Measurements from ENCODE around the gene MYL10.
"Not testable (repeated sequence)": the region's sequence is repeated elsewhere in the genome, so short reads cannot be mapped to it uniquely, and the experiment has no call there.

Gene MYL10

GRCh38 chr7:101651112-101651511 lies 22.0 kb upstream of the MYL10 start:
- DNase-seq (ENCODE audit: low read depth): no peak

GRCh38 chr7:101650579-101651081 lies 21.5 kb upstream of the MYL10 start:
- DNase-seq (ENCODE audit: low read depth): no peak

- not testable (repeated sequence) for DNase-seq (ENCODE audit: low read depth)
Observed at GRCh38 chr7:101647876-101648275, 18.8 kb upstream of the MYL10 start.

GRCh38 chr7:101645951-101646350 lies 16.9 kb upstream of the MYL10 start:
- DNase-seq (ENCODE audit: low read depth): no peak

GRCh38 chr7:101644879-101645278 lies 15.8 kb upstream of the MYL10 start:
- DNase-seq (ENCODE audit: low read depth): no peak

GRCh38 chr7:101639127-101639526 lies 10.0 kb upstream of the MYL10 start:
- not testable (repeated sequence) for DNase-seq (ENCODE audit: low read depth)

- no peak for DNase-seq (ENCODE audit: low read depth)
Observed at GRCh38 chr7:101636822-101637623, 7.9 kb upstream of the MYL10 start.

GRCh38 chr7:101635484-101635883 lies 6.4 kb upstream of the MYL10 start:
- DNase-seq (ENCODE audit: low read depth): no peak

- no peak for DNase-seq (ENCODE audit: low read depth)
Observed at GRCh38 chr7:101634196-101634717, 5.2 kb upstream of the MYL10 start.

GRCh38 chr7:101633511-101633910 lies 4.4 kb upstream of the MYL10 start:
- DNase-seq (ENCODE audit: low read depth): no peak

GRCh38 chr7:101632641-101633040 lies 3.5 kb upstream of the MYL10 start:
- no peak for DNase-seq (ENCODE audit: low read depth)

- DNase-seq (ENCODE audit: low read depth): no peak
Observed at GRCh38 chr7:101631224-101631714, 2.2 kb upstream of the MYL10 start.

- DNase-seq (ENCODE audit: low read depth): no peak
Observed at GRCh38 chr7:101630591-101630990, 1.5 kb upstream of the MYL10 start.

- DNase-seq (ENCODE audit: low read depth): no peak
Observed at GRCh38 chr7:101628522-101628921, 574 bp downstream of the MYL10 start.

GRCh38 chr7:101626758-101627157 lies 2.3 kb downstream of the MYL10 start:
- no peak for DNase-seq (ENCODE audit: low read depth)

GRCh38 chr7:101626069-101626671 lies 2.9 kb downstream of the MYL10 start:
- no peak for DNase-seq (ENCODE audit: low read depth)

- DNase-seq (ENCODE audit: low read depth): no peak
Observed at GRCh38 chr7:101625031-101625791, 3.9 kb downstream of the MYL10 start.

- no peak for DNase-seq (ENCODE audit: low read depth)
Observed at GRCh38 chr7:101624246-101625001, 4.7 kb downstream of the MYL10 start.

GRCh38 chr7:101622609-101623173 lies 6.4 kb downstream of the MYL10 start:
- no peak for DNase-seq (ENCODE audit: low read depth)

- DNase-seq (ENCODE audit: low read depth): no peak
Observed at GRCh38 chr7:101620991-101621390, 8.1 kb downstream of the MYL10 start.

- no peak for DNase-seq (ENCODE audit: low read depth)
Observed at GRCh38 chr7:101620395-101620794, 8.7 kb downstream of the MYL10 start.
